ENCODE data around the gene HIRIP3.
"Not testable (repeated sequence)": the region's sequence is repeated elsewhere in the genome, so short reads cannot be mapped to it uniquely, and the experiment has no call there.

HIRIP3 gene

DNA sequence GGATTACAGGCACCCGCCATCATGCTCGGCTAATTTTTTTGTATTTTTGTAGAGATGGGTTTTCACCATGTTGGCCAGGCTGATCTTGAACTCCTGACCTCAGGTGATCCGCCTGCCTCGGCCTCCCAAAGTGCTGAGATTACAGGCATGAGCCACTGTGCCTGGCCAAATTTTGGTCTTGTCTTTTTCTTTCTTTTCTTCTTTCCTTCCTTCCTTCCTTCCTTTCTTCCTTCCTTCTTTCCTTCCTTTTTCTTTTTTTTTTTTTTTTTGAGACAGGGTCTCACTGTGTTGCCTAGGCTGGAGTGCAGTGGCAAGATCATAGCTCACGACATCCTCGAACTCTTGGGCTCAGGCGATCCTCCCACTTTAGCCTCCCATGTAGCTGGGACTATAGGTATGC, 20.0 kb upstream of the HIRIP3 start:
- DNase-seq = not testable (repeated sequence)

DNA sequence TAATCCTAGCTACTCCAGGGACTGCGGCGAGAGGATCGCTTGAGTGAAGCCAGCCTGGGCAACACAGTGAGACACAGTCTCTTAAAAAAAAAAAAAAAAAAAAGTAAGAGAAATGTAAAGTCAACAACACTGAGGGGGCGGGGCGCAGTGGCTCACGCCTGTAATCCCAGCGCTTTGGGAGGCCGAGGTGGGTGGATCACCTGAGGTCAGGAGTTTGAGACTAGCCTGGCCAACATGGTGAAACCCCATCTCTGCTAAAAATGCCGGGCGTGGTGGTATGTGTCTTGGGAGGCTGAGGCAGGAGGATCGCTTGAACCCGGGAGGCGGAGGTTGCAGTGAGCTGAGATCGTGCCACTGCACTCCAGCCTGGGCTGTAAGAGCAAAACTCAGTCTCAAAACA, 17.2 kb upstream of the HIRIP3 start:
- DNase-seq = not testable (repeated sequence)

GRCh38 chr16:30011714-30012504, 16.5 kb upstream of the HIRIP3 start:
- no peak for DNase-seq

- DNase-seq = peak; percentile 86
Observed at GRCh38 chr16:30010844-30011713, 15.7 kb upstream of the HIRIP3 start, which contains the start of gene DOC2A. Gene DOC2A, minus strand, starts transcription at chr16:30011027. Its CDS starts 805 bp downstream, at chr16:30010222.

- no peak for DNase-seq
Observed at GRCh38 chr16:30009990-30010843, 14.8 kb upstream of the HIRIP3 start.

- DNase-seq = no peak
Observed at GRCh38 chr16:30009085-30009862, 13.9 kb upstream of the HIRIP3 start.

GRCh38 chr16:30007378-30007895, 12.0 kb upstream of the HIRIP3 start:
- no peak for DNase-seq

DNA sequence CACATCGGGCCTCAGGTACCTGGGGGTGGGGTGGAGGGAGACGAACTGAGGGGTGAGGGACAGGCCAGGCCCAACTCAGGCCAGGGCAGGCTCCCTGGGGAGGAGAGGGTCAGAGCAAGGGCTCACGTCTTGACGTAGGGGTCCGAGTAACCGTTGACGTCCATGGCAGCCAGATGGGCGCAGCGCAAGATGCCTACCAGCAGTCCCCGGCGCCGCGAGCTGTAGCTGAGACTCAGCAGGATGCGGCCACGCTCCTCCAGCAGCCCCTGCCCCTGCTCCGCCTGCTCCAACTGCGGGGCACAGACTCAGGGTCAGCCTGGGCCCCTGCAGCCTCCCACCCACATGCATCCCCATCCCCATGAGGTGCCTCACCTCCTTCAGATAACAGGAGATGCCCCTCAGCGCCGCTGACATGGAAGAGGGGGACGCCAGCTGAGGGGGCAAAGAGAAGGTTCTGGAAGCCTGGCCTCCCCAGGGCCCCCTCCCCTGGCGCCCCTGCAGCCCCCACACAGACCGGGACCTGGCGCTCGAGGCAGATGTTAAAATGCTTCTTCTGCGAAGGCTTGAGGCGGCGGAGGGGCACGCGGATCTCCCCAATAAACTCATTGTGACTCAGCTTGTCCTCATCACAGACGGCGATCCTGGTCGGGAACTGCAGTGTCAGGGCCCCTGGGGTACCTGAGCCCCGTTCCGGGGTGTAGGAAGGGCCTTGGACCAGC, 11.4 kb upstream of the HIRIP3 start:
- no peak for DNase-seq

- DNase-seq = no peak
Observed at GRCh38 chr16:30006095-30006473, 10.7 kb upstream of the HIRIP3 start.

DNA sequence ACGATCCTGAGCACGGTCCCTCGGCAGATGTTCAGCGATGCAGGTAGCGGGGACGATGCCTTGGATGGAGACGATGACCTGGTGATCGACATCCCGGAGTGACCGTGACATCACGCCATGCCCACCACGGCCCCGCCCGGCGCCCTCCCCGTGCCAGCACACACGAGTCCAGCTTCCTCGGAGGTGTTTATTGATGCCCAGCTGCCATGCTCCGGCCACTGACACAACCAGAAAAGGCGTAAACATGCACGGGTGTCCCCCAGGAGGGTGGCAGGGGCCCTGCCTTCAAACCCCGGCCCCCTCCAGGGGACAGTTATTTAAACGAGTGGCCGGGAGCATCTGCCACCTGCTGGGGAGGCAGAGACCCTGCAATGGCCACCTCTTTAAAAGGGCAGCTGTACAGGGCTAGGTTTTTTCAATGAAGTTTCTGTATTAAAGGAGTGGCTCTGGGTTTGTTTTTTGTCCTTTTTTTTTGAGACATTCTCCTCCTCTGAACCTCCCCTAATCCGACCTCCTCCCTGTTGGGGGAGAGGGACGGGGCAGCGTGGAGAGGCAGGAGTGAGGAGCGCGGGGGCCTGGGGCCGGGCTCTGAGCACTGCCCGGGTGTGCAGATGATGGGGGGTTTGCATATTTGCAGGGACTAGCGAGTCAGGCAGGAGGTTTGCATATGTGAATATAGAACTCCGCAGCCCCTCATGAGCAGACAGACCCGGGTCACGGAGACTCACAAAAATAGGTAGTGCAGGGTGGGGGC, 10.1 kb upstream of the HIRIP3 start:
- DNase-seq = peak; percentile 45

- DNase-seq = peak; percentile 59
Observed at GRCh38 chr16:30004811-30005242, 9.4 kb upstream of the HIRIP3 start.

- DNase-seq = peak; percentile 41
Observed at GRCh38 chr16:30004424-30004776, 9.0 kb upstream of the HIRIP3 start.

GRCh38 chr16:30003670-30004423, 8.4 kb upstream of the HIRIP3 start:
- no peak for DNase-seq

DNA sequence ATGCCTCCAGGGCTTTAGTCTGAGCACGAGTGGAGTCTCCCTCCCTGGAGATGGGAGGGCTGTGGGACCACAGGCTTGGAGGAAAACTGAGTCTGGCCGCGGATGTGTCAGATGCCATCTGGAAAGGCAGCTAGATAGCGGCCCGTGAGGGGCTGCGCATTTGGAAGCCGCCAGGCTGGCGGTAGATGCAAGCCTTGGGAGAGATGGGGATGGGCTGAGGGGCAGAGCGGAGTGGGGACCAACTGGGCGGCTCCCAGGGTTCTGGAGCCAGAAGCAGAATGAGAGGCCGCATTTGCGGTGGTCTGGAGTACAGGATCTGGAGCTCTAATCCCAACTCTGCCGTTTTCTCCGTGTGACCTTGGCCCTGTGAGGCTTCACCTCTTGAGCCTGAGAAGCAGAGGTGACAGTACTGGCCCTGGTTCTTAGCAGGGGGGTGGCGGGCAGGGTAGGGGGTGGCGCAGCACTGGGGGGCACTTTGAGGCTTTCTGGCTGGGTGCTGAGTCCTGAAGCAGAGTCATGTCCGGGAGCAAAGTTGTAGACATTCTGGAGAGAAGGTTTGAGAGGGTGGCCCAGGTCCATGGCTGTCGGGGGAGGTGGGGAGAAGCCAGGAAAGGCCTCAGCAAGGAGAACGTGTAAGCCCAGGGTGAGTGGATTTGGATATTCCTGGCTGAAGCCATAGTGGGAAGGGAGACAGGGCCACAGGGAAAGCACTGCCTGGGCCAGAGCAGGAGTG, 7.4 kb upstream of the HIRIP3 start:
- DNase-seq = no peak

DNA sequence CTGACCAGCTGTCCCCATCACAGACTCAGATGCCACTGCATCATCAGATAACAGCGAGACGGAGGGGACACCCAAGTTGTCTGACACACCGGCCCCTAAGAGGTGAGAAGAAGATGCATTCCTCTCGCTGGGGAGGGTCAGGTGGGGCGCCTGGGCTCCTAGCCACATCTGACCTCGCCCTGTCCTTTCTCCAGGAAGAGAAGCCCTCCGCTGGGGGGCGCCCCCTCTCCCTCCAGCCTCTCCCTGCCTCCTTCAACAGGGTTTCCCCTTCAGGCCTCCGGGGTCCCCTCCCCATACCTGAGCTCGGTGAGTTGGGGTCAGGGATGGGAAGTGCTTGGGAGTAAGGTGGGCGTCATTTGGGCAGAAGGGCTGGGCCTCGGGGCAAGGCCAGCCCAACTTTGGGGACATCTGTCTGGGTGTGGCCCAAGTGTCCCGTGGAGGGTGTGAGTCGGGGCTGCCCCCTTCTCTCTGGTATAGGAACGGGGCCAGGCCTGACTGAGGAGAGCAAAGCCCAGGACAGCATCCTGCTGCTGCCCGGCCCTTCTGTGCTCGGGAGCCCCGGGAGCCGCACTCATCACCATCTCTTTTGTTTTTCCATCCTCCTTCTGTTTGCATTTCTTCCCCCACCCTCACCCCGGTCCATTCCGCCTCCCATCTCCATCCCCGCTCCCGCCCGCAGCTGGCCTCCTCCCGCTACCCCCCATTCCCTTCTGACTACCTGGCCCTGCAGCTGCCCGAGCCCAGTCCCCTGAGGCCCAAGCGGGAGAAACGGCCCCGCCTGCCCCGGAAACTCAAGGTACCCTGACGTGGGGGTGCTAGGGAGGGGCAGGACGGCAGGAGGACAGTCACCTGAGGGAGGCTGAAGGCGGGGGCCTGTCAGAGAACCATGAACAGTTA, 5.6 kb upstream of the HIRIP3 start:
- DNase-seq = no peak

GRCh38 chr16:29999605-30000004, 4.2 kb upstream of the HIRIP3 start:
- DNase-seq = no peak

GRCh38 chr16:29996766-29997250, 1.4 kb upstream of the HIRIP3 start:
- DNase-seq = peak; percentile 60

All from NCI-H69 (cell line).